Measurements from ENCODE around the gene ASPRV1. TPM values are rescaled to one million over a fixed set of nuclear protein-coding genes. Genes with fewer than 3 reads are reported as not detected.
A peak's percentile ranks its signal among the peaks of the same experiment; 100 is the strongest.

Gene ASPRV1
- total RNA-seq, 1 experiment from 2014 or later, result 0.71 TPM

DNA sequence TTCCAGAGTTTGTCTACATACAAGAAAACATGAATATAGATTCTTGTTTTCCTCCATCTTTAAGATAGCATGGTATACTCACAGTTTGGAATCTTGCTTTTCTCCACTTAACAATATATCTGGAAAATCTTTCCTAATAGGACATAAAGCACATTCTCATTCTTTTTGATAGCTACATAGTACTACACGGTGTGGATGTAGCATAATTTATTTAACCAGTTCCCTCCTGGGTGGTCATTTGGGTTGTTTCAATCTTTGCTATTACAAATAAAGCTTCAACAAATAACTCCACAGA, 26.9 kb downstream of the ASPRV1 start:
- Histone ChIP-seq H2AFZ (ENCODE audit: low read length) (no peak overlapping the region), H3K27me3 (ENCODE audit: low read length) (no peaks in the 10 kb centered on the region), H4K20me1 (ENCODE audit: insufficient read depth, low read depth, low read length) (no peaks in the 10 kb centered on the region), H3K9me2 (replicated peaks; ENCODE audit: insufficient read depth, low read length) (no peaks in the 10 kb centered on the region), H3K36me3 (ENCODE audit: insufficient read depth, low read length) (peaks cover 42% of the 10 kb centered on the region; the same call in 1 of the 2 replicates), H3K9me3 (ENCODE audit: low read length) (no peaks in the 10 kb centered on the region), H3K4me3 (ENCODE audit: low read length) (no peak overlapping the region), H3K4me2 (ENCODE audit: low read depth, low read length, poor library complexity, severe bottlenecking) (no peak overlapping the region), H3K4me1 (ENCODE audit: low read length) (peaks cover 13% of the 10 kb centered on the region), H3K79me2 (ENCODE audit: low read length) (peaks cover 31% of the 10 kb centered on the region), H3K27ac (ENCODE audit: low read length) (no peak overlapping the region), H3K9ac (ENCODE audit: low read length) (no peak overlapping the region)
- DNase-seq, result no peak

DNA sequence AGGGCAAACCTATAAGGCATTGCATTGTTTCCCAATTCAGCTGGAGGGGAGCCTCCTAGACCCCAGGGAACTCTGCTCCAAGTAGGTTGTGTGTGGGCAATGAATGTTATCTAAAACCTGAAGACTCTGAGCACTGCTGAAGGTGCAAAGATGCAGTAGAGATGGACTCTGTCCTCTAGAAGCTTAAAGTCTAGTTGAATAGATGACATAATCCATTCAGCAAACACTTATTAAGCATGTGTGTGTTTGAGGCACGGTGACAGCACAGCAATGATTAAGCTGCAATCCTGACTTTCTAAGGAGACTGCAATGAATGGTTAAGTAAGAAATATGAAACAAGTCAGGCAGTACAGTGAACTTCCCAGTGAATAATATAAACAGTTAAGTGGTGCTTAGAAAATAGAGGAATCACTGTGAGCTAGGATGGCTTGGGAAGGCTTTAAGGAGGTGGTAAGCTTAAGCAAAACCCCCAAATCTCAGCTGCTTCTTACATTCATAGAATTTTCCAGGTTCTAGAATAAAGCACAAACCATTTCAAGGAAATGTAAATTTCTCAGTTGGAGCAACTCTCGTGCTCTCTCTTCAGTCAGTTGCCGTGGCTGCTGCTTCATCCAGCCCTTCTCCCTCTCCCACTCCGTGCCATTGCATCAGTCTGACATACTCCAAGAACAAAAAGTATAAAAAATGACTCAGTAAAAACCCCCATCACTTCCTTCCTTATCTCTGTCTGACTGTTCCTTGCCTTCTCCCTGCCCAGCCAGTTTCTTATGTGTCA, 27.4 kb downstream of the ASPRV1 start:
- Histone ChIP-seq H3K9me2 (replicated peaks; ENCODE audit: insufficient read depth, low read length) (no peaks in the 10 kb centered on the region), H4K20me1 (ENCODE audit: insufficient read depth, low read depth, low read length) (no peaks in the 10 kb centered on the region), H3K9ac (ENCODE audit: low read length) (no peak overlapping the region), H3K4me3 (ENCODE audit: low read length) (no peak overlapping the region), H3K79me2 (ENCODE audit: low read length) (peaks cover 31% of the 10 kb centered on the region), H3K4me1 (ENCODE audit: low read length) (peaks cover 13% of the 10 kb centered on the region), H3K27ac (ENCODE audit: low read length) (no peak overlapping the region), H3K36me3 (ENCODE audit: insufficient read depth, low read length) (peaks cover 37% of the 10 kb centered on the region; the same call in 1 of the 2 replicates), H2AFZ (ENCODE audit: low read length) (no peak overlapping the region), H3K9me3 (ENCODE audit: low read length) (no peaks in the 10 kb centered on the region), H3K4me2 (ENCODE audit: low read depth, low read length, poor library complexity, severe bottlenecking) (no peak overlapping the region), H3K27me3 (ENCODE audit: low read length) (no peaks in the 10 kb centered on the region)
- DNase-seq, result no peak

DNA sequence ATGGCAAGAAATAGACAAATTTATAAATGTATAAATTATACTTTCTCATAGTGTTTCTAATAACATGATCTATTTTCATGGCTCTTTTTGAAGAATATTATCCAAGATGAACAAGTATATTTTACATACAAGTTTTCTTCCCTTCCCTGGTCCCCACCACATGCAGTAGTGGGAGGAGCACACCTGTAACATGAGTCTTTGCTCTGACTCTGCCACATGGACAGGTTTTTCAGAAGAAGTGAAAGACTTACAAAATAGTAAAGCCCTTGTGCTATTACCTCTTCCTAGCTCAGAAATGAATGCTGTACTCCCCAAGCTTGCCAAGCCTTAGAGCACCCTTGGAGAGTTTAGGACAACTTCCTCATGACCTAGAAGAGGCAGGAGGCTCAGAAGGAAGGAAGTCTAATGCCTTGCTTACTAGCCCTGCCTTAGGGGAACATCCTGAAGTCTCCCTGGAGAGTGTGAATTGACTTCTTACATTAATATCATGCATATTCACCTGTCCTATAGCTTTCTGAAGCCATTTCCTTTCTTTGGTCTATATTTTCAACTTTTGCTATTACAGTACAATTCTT, 28.1 kb downstream of the ASPRV1 start:
- Histone ChIP-seq H3K9me3 (ENCODE audit: low read length) (no peaks in the 10 kb centered on the region), H3K4me1 (ENCODE audit: low read length) (peaks cover 13% of the 10 kb centered on the region), H3K79me2 (ENCODE audit: low read length) (peaks cover 31% of the 10 kb centered on the region), H2AFZ (ENCODE audit: low read length) (no peak overlapping the region), H3K27ac (ENCODE audit: low read length) (no peak overlapping the region), H3K4me2 (ENCODE audit: low read depth, low read length, poor library complexity, severe bottlenecking) (no peak overlapping the region), H3K36me3 (ENCODE audit: insufficient read depth, low read length) (peaks cover 31% of the 10 kb centered on the region; the same call in 1 of the 2 replicates), H3K9ac (ENCODE audit: low read length) (no peak overlapping the region), H3K9me2 (replicated peaks; ENCODE audit: insufficient read depth, low read length) (no peaks in the 10 kb centered on the region), H3K27me3 (ENCODE audit: low read length) (no peaks in the 10 kb centered on the region), H3K4me3 (ENCODE audit: low read length) (no peak overlapping the region), H4K20me1 (ENCODE audit: insufficient read depth, low read depth, low read length) (no peaks in the 10 kb centered on the region)
- no peak for DNase-seq

DNA sequence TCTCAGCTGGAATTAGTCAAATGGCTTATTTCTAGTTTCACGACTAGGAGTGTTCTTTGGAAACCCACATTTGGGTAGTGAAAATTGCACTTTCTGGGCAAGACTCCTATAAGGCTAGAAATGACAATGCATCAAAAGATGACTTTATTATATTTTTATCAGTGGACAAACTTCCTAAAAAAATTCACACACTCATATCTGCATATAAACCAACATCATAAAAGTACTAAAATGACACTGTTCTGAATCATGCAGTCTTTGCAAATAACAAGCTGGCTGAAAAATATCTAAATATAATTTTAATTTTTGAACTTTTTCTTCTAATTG, 28.9 kb downstream of the ASPRV1 start:
- no peaks in the 10 kb centered on the region for H3K9me2 ChIP-seq (replicated peaks; ENCODE audit: insufficient read depth, low read length)
- no peak for DNase-seq
- H2AFZ ChIP-seq (ENCODE audit: low read length), result no peak overlapping the region
- peaks cover 34% of the 10 kb centered on the region for H3K79me2 ChIP-seq (ENCODE audit: low read length)
- H4K20me1 ChIP-seq (ENCODE audit: insufficient read depth, low read depth, low read length), result no peaks in the 10 kb centered on the region
- H3K9me3 ChIP-seq (ENCODE audit: low read length), result no peaks in the 10 kb centered on the region
- H3K27me3 ChIP-seq (ENCODE audit: low read length), result no peaks in the 10 kb centered on the region
- no peak overlapping the region for H3K4me2 ChIP-seq (ENCODE audit: low read depth, low read length, poor library complexity, severe bottlenecking)
- H3K4me1 ChIP-seq (ENCODE audit: low read length), result peaks cover 13% of the 10 kb centered on the region
- peaks cover 34% of the 10 kb centered on the region; the same call in 1 of the 2 replicates for H3K36me3 ChIP-seq (ENCODE audit: insufficient read depth, low read length)
- H3K9ac ChIP-seq (ENCODE audit: low read length), result no peak overlapping the region
- no peak overlapping the region for H3K4me3 ChIP-seq (ENCODE audit: low read length)
- H3K27ac ChIP-seq (ENCODE audit: low read length), result no peak overlapping the region

DNA sequence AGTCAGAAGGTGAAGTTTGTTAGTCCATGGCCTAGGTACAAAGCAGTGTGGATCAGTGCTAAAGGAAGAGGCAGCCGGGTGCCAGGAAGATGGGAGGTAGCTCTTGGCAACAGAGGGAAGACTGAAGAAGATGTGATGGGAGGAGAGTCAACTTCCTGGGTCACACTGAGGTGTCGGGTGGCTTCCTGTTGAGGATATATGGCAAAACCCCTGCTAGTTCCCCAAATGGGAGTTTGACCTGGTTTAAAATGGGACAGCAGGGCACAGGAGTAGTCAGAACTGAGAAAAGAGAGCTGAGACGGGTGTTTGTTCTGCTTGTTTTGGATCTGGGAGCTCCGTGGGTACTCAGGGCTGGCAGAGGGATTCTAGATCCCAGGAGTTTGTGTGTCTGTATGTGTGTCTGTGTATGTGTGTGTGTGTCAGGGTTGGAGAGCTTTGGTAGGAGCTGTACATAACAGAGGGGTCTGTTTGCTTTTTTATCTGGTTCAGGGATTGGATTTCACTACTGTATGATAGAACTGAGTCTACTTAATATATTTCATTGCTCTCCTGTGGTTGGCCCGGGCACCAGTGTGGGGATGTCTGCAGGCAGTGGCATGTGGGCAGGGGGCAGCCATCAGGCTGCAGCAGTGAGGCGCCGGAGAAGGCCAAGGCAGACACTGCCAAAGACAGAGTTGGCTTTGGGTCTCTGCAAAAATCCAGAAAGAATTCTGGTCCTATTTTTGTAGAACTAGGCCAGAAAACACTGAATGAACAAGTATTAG, 29.4 kb downstream of the ASPRV1 start:
- no peaks in the 10 kb centered on the region for H4K20me1 ChIP-seq (ENCODE audit: insufficient read depth, low read depth, low read length)
- H3K36me3 ChIP-seq (ENCODE audit: insufficient read depth, low read length), result peaks cover 40% of the 10 kb centered on the region; the same call in 1 of the 2 replicates
- H3K9me2 ChIP-seq (replicated peaks; ENCODE audit: insufficient read depth, low read length), result no peaks in the 10 kb centered on the region
- H3K9ac ChIP-seq (ENCODE audit: low read length), result no peak overlapping the region
- H3K79me2 ChIP-seq (ENCODE audit: low read length), result peaks cover 38% of the 10 kb centered on the region
- peaks cover 13% of the 10 kb centered on the region for H3K4me1 ChIP-seq (ENCODE audit: low read length)
- H3K4me3 ChIP-seq (ENCODE audit: low read length), result no peak overlapping the region
- no peak for DNase-seq
- no peak overlapping the region for H2AFZ ChIP-seq (ENCODE audit: low read length)
- no peak overlapping the region for H3K27ac ChIP-seq (ENCODE audit: low read length)
- no peaks in the 10 kb centered on the region for H3K27me3 ChIP-seq (ENCODE audit: low read length)
- H3K4me2 ChIP-seq (ENCODE audit: low read depth, low read length, poor library complexity, severe bottlenecking), result no peak overlapping the region
- no peaks in the 10 kb centered on the region for H3K9me3 ChIP-seq (ENCODE audit: low read length)

DNA sequence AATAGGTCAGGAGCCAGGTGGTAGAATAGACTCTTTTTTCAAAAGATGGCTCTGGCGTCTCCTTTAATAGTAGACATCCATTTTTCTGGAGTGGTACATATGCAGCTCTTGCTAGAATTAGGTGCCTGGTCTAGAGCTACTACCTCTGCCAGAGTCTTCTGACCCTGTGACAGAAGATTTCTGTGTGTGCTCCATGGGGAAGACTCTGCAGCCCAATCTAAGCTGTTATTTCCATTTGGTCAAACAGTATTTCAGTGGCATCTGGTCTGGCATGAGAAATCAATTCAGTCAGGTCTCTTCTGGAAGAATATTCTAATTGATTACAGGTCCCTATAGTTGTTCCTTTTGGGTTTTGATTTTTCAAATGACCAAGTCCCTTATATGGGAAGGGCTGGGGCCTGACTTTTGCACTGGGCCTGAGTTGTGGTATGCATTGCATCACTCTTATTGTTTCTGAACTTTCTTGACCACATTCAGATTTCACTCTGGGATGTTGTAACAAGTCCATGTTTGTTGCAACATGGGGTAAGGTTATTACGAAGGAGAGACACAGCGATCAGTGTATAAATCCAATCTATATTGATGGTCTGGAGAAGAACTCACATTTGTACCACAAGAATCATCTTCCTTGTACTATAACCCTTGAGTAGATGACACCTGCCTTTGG, 34.4 kb downstream of the ASPRV1 start:
- Histone ChIP-seq H3K9me2 (replicated peaks; ENCODE audit: insufficient read depth, low read length) (no peaks in the 10 kb centered on the region), H3K27me3 (ENCODE audit: low read length) (no peaks in the 10 kb centered on the region), H2AFZ (ENCODE audit: low read length) (no peak overlapping the region), H3K36me3 (ENCODE audit: insufficient read depth, low read length) (peaks cover 49% of the 10 kb centered on the region; the same call in 1 of the 2 replicates), H3K4me1 (ENCODE audit: low read length) (peaks cover 3% of the 10 kb centered on the region), H3K4me3 (ENCODE audit: low read length) (no peak overlapping the region), H3K27ac (ENCODE audit: low read length) (no peak overlapping the region), H3K9me3 (ENCODE audit: low read length) (no peaks in the 10 kb centered on the region), H4K20me1 (ENCODE audit: insufficient read depth, low read depth, low read length) (no peaks in the 10 kb centered on the region), H3K4me2 (ENCODE audit: low read depth, low read length, poor library complexity, severe bottlenecking) (no peak overlapping the region), H3K9ac (ENCODE audit: low read length) (no peak overlapping the region), H3K79me2 (ENCODE audit: low read length) (peaks cover 50% of the 10 kb centered on the region; the same call in 1 of the 2 replicates)
- no peak for DNase-seq

DNA sequence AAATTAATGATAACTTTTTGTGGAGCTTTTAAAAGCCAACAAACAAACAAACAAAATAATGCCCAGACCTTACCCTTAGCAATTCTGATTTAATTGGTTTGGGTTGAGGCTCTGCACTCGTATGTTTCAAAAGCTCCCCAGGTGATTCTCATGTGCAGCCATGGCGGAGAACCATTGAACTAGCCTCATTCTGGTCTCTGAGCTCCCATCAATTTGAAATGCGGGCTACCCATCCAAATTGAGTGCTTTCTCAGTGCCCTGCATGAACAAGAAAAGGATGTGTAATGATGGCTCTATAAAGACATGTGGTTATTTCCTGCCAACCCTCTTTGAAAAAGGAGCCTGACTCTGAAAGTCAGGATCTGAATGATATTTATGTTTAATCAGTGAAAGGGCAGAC, 38.3 kb downstream of the ASPRV1 start:
- no peak overlapping the region for H3K27ac ChIP-seq (ENCODE audit: low read length)
- H3K4me3 ChIP-seq (ENCODE audit: low read length), result no peak overlapping the region
- DNase-seq, result no peak
- H2AFZ ChIP-seq (ENCODE audit: low read length), result no peak overlapping the region
- H3K79me2 ChIP-seq (ENCODE audit: low read length), result peaks cover 41% of the 10 kb centered on the region
- H3K9me3 ChIP-seq (ENCODE audit: low read length), result no peaks in the 10 kb centered on the region
- no peaks in the 10 kb centered on the region for H4K20me1 ChIP-seq (ENCODE audit: insufficient read depth, low read depth, low read length)
- no peaks in the 10 kb centered on the region for H3K27me3 ChIP-seq (ENCODE audit: low read length)
- no peaks in the 10 kb centered on the region for H3K9me2 ChIP-seq (replicated peaks; ENCODE audit: insufficient read depth, low read length)
- peaks cover 6% of the 10 kb centered on the region for H3K4me1 ChIP-seq (ENCODE audit: low read length)
- H3K36me3 ChIP-seq (ENCODE audit: insufficient read depth, low read length), result peaks cover 68% of the 10 kb centered on the region; the same call in 1 of the 2 replicates
- no peak overlapping the region for H3K9ac ChIP-seq (ENCODE audit: low read length)
- no peak overlapping the region for H3K4me2 ChIP-seq (ENCODE audit: low read depth, low read length, poor library complexity, severe bottlenecking)

DNA sequence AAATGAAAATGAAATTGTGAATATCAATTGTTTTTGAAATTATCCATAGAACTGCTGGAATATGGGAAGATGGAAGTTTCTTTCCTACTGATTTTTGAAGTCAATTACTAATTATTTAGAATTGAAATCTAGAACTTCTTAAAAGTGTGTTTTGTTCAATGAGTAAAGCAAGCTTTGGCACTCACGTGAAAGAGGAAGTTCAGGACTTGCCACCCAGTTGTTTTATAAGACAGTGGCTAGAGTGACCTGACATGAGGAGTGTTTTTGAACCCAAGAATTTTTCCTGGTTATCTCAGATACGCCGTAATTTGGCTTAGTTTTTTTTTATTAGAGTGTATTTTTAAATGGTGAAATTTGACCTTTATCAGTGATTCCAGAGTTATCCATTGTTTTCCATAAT, 43.0 kb downstream of the ASPRV1 start:
- H3K36me3 ChIP-seq (ENCODE audit: insufficient read depth, low read length), result peaks cover 34% of the 10 kb centered on the region; the same call in 1 of the 2 replicates
- DNase-seq, result peak; percentile 75
- H3K4me3 ChIP-seq (ENCODE audit: low read length), result no peak overlapping the region
- H3K27ac ChIP-seq (ENCODE audit: low read length), result peak overlapping the region; percentile 12; the same call in 1 of the 2 replicates
- peak overlapping the region; percentile 2; the same call in 1 of the 2 replicates for H3K9ac ChIP-seq (ENCODE audit: low read length)
- H3K9me3 ChIP-seq (ENCODE audit: low read length), result no peaks in the 10 kb centered on the region
- no peaks in the 10 kb centered on the region for H3K27me3 ChIP-seq (ENCODE audit: low read length)
- H2AFZ ChIP-seq (ENCODE audit: low read length), result 0 out of 2 replicates have a peak overlapping the region, but pooled peaks have one; percentile 2
- peak overlapping the region; percentile 88 for H3K4me2 ChIP-seq (ENCODE audit: low read depth, low read length, poor library complexity, severe bottlenecking)
- H3K9me2 ChIP-seq (replicated peaks; ENCODE audit: insufficient read depth, low read length), result no peaks in the 10 kb centered on the region
- H3K79me2 ChIP-seq (ENCODE audit: low read length), result peaks cover 47% of the 10 kb centered on the region
- H3K4me1 ChIP-seq (ENCODE audit: low read length), result peaks cover 38% of the 10 kb centered on the region
- H4K20me1 ChIP-seq (ENCODE audit: insufficient read depth, low read depth, low read length), result no peaks in the 10 kb centered on the region
